Measurements from ENCODE around the gene COL6A5. TPM values are rescaled to one million over a fixed set of nuclear protein-coding genes. Genes with fewer than 3 reads are reported as not detected.

COL6A5 gene
- polyA plus RNA-seq, 1 of the 3 experiments (the other 2 are of a cell fraction), result not detected

GRCh38 chr3:130515755-130516154, 170.3 kb downstream of the COL6A5 start (continued):
- no peak for TF ChIP-seq IRF3 (IDR thresholded peaks at IDR 0.05; ENCODE audit: low read depth, low read length)
- no peak for TF ChIP-seq MXI1 (IDR thresholded peaks at IDR 0.05; ENCODE audit: low read depth, low read length)
- TF ChIP-seq YY1 (IDR thresholded peaks at IDR 0.05; ENCODE audit: low read depth), result no peak
- TF ChIP-seq JUND (IDR thresholded peaks at IDR 0.05), result no peak
- no peak for TF ChIP-seq MAX (IDR thresholded peaks at IDR 0.05; ENCODE audit: low read depth)
- no peak for TF ChIP-seq CHD2 (IDR thresholded peaks at IDR 0.05; ENCODE audit: low read length, partially characterized antibody)

GRCh38 chr3:130516645-130517512, 171.4 kb downstream of the COL6A5 start, which contains the start of gene COL6A6:
COL6A6 (plus strand) TSS chr3:130517177; CDS start chr3:130560365, 43,188 bp downstream.
- no peaks in the 10 kb centered on the region for H3K27me3 ChIP-seq (ENCODE audit: insufficient read depth)
- TF ChIP-seq USF2 (IDR thresholded peaks at IDR 0.05; ENCODE audit: borderline replicate concordance, low read depth, low read length) (no peak), FOXJ3 (CRISPR knock-in tag; IDR thresholded peaks at IDR 0.05) (no peak), RAD21 (IDR thresholded peaks at IDR 0.05; ENCODE audit: low read length) (no peak), RCOR1 (IDR thresholded peaks at IDR 0.05; ENCODE audit: low read length) (no peak), RFX5 (IDR thresholded peaks at IDR 0.05; ENCODE audit: low read length) (no peak)
- no peak within 1 kb of the TSS for H3K4me3 ChIP-seq (ENCODE audit: low read depth in 2 of 2, low read length in 1 of 2)
- no peaks in the 10 kb centered on the region for H3K79me2 ChIP-seq (ENCODE audit: insufficient read depth)
- 5% methylated on average over 27 of the region's 58 CpGs for WGBS (ENCODE audit: low lambda C conversion rate)
- no peaks in the 10 kb centered on the region for H4K20me1 ChIP-seq (ENCODE audit: insufficient read depth)
- peak; percentile 31 for DNase-seq
- no peaks in the 10 kb centered on the region for H3K9me3 ChIP-seq
- H3K4me1 ChIP-seq (ENCODE audit: control insufficient read depth in 1 of 2, insufficient read depth in 2 of 2, low read depth in 1 of 2, low read length in 1 of 2), result no peaks in the 10 kb centered on the region
- POLR2A ChIA-PET, result no interaction called here
- H3K36me3 ChIP-seq (replicated peaks in 1 of 2; ENCODE audit: control insufficient read depth in 1 of 2, insufficient read depth in 2 of 2, low read length in 1 of 2), result no peaks in the 10 kb centered on the region
- H3K4me2 ChIP-seq, result no peak within 1 kb of the TSS
- H3F3A ChIP-seq (replicated peaks; ENCODE audit: insufficient read depth), result no peaks in the 10 kb centered on the region
- CTCF ChIA-PET, result interaction anchor here (0.8 to 2.0 kb wide), 2 partner anchors 13 to 240 kb away, joined by 4 to 10 read pairs; no protein-coding TSS in a partner anchor
- no peak within 1 kb of the TSS for H3K9ac ChIP-seq
- no peak within 1 kb of the TSS for H3K27ac ChIP-seq (ENCODE audit: low read depth in 2 of 2, low read length in 1 of 2)
- H2AFZ ChIP-seq (ENCODE audit: low read depth), result no peak within 1 kb of the TSS
- no peaks in the 10 kb centered on the region for H3K9me2 ChIP-seq

GRCh38 chr3:130517602-130518001, 172.1 kb downstream of the COL6A5 start:
- H3K4me1 ChIP-seq (ENCODE audit: control insufficient read depth in 1 of 2, insufficient read depth in 2 of 2, low read depth in 1 of 2, low read length in 1 of 2), result no peaks in the 10 kb centered on the region
- no peak overlapping the region for H2AFZ ChIP-seq (ENCODE audit: low read depth)
- no peaks in the 10 kb centered on the region for H3K9me3 ChIP-seq
- no peak overlapping the region for H3K27ac ChIP-seq (ENCODE audit: low read depth in 2 of 2, low read length in 1 of 2)
- 31% methylated on average over 11 of the region's 11 CpGs for WGBS (ENCODE audit: low lambda C conversion rate)
- no peak overlapping the region for H3K9ac ChIP-seq
- H3K4me3 ChIP-seq (ENCODE audit: low read depth in 2 of 2, low read length in 1 of 2), result no peak overlapping the region
- ChIA-PET POLR2A (no interaction called here), CTCF (no interaction called here)
- no peaks in the 10 kb centered on the region for H3K27me3 ChIP-seq (ENCODE audit: insufficient read depth)
- no peaks in the 10 kb centered on the region for H3K79me2 ChIP-seq (ENCODE audit: insufficient read depth)
- DNase-seq, result peak; percentile 13
- H3K4me2 ChIP-seq, result no peak overlapping the region
- no peaks in the 10 kb centered on the region for H3K36me3 ChIP-seq (replicated peaks in 1 of 2; ENCODE audit: control insufficient read depth in 1 of 2, insufficient read depth in 2 of 2, low read length in 1 of 2)
- no peaks in the 10 kb centered on the region for H3F3A ChIP-seq (replicated peaks; ENCODE audit: insufficient read depth)
- H4K20me1 ChIP-seq (ENCODE audit: insufficient read depth), result no peaks in the 10 kb centered on the region
- no peaks in the 10 kb centered on the region for H3K9me2 ChIP-seq
- TF ChIP-seq USF2 (IDR thresholded peaks at IDR 0.05; ENCODE audit: borderline replicate concordance, low read depth, low read length), result no peak
- no peak for TF ChIP-seq PBX3 (IDR thresholded peaks at IDR 0.05)
- TF ChIP-seq TEAD4 (IDR thresholded peaks at IDR 0.05; ENCODE audit: borderline replicate concordance, insufficient read depth), result no peak
- TF ChIP-seq REST (IDR thresholded peaks at IDR 0.05; ENCODE audit: low read depth, low read length), result no peak
- TF ChIP-seq RFX5 (IDR thresholded peaks at IDR 0.05; ENCODE audit: low read length), result no peak
- no peak for TF ChIP-seq TCF12 (IDR thresholded peaks at IDR 0.05)
- no peak for TF ChIP-seq POLR2AphosphoS5 (IDR thresholded peaks at IDR 0.05; ENCODE audit: low read depth, low read length)

Measured in SK-N-SH (cell line).